GM19099 (cell line): ENCODE measurements around the gene XPO1.

Experiments used
- POLR2A ChIP-seq: IDR thresholded peaks from 3 replicates; pipeline ENCODE4 v1.6.1; 2011; ENCODE audit warnings: low read depth; ENCODE audit not compliant: insufficient read length; ENCODE audit errors: extremely low read depth

Gene XPO1

DNA sequence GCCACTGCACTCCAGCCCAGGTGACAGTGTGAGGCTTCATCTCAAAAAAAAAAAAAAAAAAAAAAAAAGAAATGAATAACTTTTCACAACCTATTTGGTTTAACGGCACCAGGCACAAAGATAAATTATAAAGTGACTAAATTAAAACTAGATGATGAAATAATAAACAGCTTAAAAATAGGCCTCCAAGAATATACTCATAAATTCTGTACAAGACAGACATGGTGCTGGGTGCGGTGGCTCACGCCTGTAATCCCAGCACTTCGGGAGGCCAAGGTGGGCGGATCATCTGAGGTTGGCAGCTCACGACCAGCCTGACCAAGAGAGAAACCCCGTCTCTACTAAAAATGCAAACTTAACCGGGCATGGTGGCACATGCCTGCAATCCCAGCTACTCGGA is 87.0 kb downstream of the XPO1 start:
- no peak for TF ChIP-seq POLR2A

DNA sequence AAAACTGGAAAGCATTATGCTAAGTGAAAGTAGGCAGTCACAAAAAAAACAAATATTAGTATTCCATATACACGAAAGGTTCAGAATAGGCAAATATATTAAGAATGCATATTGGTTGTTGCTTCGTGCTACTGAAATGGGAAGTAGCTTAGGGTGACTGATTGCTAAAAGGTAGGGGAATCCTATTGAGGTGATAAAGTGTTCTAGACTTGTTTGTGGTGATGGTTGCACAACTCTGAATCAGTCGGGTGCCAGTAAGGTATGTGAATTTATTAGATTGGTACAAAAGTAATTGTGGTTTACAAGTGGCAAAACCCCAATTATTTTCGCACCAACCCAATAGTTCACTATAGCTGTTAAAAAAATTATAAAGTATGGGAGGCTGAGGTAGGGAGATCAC is 88.0 kb downstream of the XPO1 start:
- no peak for TF ChIP-seq POLR2A

GRCh38 chr2:61448229-61448628 is 89.9 kb downstream of the XPO1 start:
- TF ChIP-seq POLR2A: no peak

DNA sequence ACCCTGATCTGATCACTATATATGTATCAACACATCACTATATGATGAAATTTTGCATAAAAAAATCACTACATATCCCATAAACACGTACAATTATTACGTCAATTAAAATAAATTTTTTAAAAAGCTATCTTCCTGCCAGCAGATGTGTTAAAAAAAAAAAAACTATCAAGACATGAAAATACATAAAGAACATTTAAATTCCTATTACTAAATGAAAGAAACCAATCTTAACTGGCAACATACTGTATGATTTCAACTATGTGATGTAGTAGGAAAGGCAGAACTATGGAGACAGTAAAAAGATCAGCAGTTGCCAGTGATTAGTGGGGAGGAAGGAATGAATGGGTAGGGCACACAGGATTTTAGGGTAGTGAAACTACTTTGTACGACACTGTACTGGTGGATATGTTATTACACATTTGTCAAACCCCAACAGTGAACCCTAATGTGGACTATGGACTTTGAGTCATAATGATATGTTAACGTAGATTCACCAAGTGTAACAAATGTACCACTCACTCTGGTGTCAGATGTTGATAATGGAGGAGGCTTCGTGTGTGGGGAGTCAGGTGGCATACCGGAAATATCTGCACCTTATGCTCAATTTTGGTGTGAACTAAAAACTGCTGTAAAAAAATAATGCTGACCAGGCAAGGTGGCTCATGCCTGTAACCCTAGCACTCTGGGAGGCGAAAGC is 94.7 kb downstream of the XPO1 start:
- TF ChIP-seq POLR2A: no peak

DNA sequence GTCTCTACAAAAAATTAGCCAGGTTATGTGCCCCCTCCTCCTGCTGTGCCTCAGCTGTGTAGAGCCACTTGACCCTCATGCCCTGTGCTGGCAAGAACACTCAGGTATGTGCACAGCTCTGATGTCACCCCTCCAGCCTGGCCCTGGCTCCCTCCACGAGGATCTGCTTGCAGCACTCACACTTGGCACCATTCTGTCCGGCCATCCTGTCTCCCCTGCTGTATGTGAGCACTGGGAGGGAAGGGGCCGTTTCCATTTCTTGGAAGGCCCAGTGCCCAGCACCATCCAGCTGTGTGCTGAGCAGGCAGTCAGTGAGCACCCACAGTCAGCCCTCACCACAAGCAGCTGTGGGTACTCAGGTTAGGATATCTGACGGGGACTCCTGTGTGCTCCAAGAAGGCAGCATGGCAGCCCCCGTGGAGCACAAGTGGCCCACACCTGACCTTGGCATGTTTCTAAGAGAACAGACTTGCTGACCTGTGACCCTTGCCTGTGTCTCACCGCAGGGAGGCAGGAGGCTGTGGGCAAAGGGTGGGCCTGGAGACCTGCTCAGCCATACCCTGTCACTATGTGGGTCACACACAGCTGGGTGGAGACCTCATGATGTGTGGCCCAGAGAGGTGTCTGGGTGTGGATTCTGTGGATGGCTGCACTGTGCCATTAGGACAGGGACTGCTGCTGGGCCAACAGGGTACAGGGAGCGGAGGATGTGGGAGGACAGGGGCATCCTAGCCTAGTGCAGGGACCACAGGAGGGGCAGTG is 98.7 kb downstream of the XPO1 start:
- TF ChIP-seq POLR2A: no peak

DNA sequence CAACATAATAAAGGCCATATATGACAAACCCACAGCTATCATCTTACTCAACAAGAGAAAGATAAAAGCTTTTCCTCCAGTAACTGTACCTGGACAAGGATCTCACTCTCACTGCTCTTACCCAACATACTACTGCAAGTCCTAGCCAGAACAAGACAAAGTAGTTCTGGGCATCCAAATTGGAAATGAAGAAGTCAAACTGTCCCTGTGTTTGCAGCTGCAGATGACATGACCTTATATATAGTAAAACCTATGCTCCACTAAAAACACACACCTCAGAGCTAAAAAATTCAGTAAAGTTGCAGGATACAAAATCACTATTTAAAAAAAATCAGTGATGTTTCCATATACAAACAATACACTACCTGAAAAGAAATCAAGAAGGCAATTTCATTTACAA is 99.5 kb downstream of the XPO1 start:
- no peak for TF ChIP-seq POLR2A

DNA sequence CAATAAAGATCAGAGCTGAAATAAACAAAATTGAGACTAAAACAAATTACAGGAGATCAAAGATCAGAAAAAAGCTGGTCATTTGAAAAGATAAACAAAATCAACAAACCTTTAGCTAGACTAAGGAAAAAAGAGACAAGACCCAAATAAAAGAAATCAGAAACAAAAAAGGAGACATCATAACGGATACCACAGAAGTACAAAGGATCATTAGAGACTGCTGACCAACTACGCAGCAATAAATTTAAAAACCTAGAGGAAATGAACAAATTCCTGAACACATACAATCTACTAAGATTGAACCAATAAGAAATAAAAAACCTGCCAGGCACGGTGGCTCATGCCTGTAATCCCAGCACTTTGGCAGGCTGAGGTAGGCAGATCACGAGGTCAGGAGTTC is 101.0 kb downstream of the XPO1 start:
- no peak for TF ChIP-seq POLR2A

DNA sequence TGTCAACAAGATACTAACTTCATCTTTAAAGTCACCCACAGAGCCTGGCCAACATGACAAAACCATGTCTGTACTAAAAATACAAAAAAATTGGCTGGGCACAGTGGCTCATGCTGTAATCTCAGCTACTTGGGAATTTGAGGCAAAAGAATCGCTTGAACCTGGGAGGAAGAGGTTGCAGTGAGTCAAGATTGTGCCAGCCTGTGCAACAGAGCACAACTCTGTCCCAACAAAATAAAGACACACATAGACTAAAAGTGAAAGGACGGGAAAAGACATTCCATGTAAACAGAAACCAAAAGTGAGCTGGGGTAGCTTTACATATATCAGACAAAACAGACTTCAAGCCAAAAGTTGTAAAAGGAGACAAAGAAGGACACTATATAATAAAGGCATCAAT is 102.1 kb downstream of the XPO1 start:
- no peak for TF ChIP-seq POLR2A

DNA sequence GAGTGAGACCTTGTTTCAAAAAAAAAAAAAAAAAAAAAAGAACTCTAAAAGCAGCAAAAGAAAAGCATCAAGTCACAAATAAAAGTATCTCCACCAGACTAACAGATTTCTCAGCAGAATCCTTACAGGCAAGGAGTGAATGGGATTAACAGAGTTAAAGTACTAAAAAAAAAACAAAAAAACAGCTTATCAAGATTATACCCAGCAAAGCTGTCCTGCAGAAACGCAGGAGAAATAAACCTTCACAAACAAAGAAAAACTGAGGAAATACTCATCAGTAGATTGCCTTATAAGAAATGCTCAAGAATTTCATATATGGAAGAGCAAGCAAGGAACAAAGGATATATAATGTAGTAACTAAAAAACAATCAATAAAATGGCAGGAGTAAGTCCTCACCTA is 102.9 kb downstream of the XPO1 start:
- TF ChIP-seq POLR2A: no peak

GRCh38 chr2:61434314-61434713 is 103.8 kb downstream of the XPO1 start:
- no peak for TF ChIP-seq POLR2A

DNA sequence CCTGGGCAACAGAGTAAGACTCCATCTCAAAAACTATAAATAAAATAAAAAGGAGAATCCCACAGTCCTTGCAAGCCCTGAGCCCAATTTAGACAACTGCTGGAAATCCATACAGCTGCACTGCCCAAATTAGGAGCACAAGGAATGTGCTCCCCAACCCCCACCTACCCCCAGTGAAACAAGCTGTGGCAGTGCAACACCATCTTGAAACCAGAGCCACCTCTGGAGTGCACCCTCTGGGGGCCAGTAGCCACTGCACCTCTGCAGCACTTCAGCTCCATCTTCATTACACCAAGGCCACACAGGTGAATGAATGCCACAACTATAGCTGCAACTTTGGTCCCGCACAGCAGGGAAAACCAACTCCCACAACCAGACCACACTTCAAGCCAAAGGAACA is 104.5 kb downstream of the XPO1 start:
- no peak for TF ChIP-seq POLR2A

DNA sequence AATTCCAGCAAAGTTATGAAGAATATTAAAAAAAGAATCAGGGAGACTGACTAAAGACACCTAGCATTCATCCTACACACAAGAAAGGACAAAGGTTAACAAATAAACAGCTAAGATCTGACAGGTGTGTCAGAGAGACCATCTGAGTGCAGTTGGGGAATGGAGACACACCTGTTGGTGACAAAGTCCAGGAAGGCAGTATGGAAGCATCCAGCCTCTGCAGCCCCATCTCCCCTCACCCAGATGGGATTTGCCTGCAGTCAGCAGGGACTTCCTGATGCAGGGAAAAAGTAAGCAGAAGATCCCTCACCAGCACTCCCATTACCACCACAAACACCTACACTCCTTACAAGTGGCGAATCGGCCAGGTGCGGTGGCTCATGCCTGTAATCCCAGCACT is 105.2 kb downstream of the XPO1 start:
- TF ChIP-seq POLR2A: no peak

DNA sequence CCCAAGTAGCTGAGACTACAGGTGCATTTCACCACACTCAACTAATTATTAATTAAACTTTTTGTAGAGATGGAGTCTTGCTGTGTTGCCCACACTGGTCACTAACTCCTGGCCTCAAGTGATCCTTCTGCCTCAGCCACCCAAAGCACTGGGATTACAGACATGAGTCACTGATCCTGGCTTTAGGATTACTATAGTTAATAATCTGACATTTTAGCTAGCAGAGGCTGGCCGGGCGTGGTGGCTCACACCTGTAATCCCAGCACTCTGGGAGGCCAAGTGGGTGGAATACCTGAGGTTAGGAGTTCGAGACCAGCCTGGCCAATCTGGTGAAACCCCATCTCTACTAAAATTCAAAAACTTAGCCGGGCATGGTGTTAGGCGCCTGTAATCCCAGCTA is 106.8 kb downstream of the XPO1 start:
- no peak for TF ChIP-seq POLR2A
